HEK293T (cell line): ENCODE results near the gene MN1.

Experiments
- CTCF ChIA-PET: fragments of 350-600 bp; formaldehyde crosslinking; extraction: SDS; loops from one replicate; lab custom pipeline; 2021; ENCODE audit warnings: antibody characterized with exemption, inconsistent platforms; lab: Yijun Ruan, JAX
- POLR2A ChIA-PET: fragments of 350-600 bp; formaldehyde crosslinking; extraction: SDS; loops from one replicate; lab custom pipeline; 2020; ENCODE audit warnings: antibody characterized with exemption, inconsistent platforms; lab: Yijun Ruan, JAX
- DNase-seq: peaks from one replicate; pipeline ENCODE4 v3.0.0; 2012; ENCODE audit warnings: mixed read lengths; ENCODE audit errors: extremely low spot score
- ARNT ChIP-seq: fragments of 450-650 bp; IDR thresholded peaks from 2 replicates; pipeline ENCODE4 v1.6.1; 2017; ENCODE audit warnings: mild to moderate bottlenecking
- BHLHE40 ChIP-seq: fragments of 450-650 bp; IDR thresholded peaks from 2 replicates; pipeline ENCODE4 v1.6.1; 2016; ENCODE audit warnings: mild to moderate bottlenecking, moderate library complexity, borderline replicate concordance
- CTBP1 ChIP-seq: fragments of 450-650 bp; IDR thresholded peaks from 2 replicates; pipeline ENCODE4 v1.6.1; 2016; ENCODE audit warnings: borderline replicate concordance
- ELF4 ChIP-seq: fragments of 450-650 bp; IDR thresholded peaks from 2 replicates; pipeline ENCODE4 v1.6.1; 2017; ENCODE audit warnings: antibody characterized with exemption
- FOXA1 ChIP-seq: fragments of 450-650 bp; IDR thresholded peaks from 2 replicates; pipeline ENCODE4 v1.6.1; 2016; ENCODE audit warnings: mild to moderate bottlenecking
- FOXK2 ChIP-seq: fragments of 450-650 bp; IDR thresholded peaks from 2 replicates; pipeline ENCODE4 v1.6.1; 2016; ENCODE audit warnings: mild to moderate bottlenecking
- FOXM1 ChIP-seq: fragments of 450-650 bp; IDR thresholded peaks from 2 replicates; pipeline ENCODE4 v1.6.1; 2017; ENCODE audit warnings: mild to moderate bottlenecking, borderline replicate concordance
- HDGF ChIP-seq: fragments of 450-650 bp; IDR thresholded peaks from 2 replicates; pipeline ENCODE4 v1.6.1; 2017; ENCODE audit warnings: antibody characterized with exemption, borderline replicate concordance
- L3MBTL2 ChIP-seq: fragments of 450-650 bp; conservative IDR thresholded peaks from 2 replicates; pipeline ENCODE4 v1.6.1; 2016; ENCODE audit warnings: mild to moderate bottlenecking
- LEF1 ChIP-seq: fragments of 450-650 bp; IDR thresholded peaks from 2 replicates; pipeline ENCODE4 v1.6.1; 2017; ENCODE audit warnings: mild to moderate bottlenecking, borderline replicate concordance
- NFRKB ChIP-seq: fragments of 450-650 bp; IDR thresholded peaks from 2 replicates; pipeline ENCODE4 v1.6.1; 2016; ENCODE audit warnings: mild to moderate bottlenecking, moderate library complexity
- PKNOX1 ChIP-seq: fragments of 450-650 bp; IDR thresholded peaks from 2 replicates; pipeline ENCODE4 v1.6.1; 2016
- SP1 ChIP-seq: fragments of 450-650 bp; IDR thresholded peaks from 2 replicates; pipeline ENCODE4 v1.6.1; 2017
- SUZ12 ChIP-seq: fragments of 450-650 bp; IDR thresholded peaks from 2 replicates; pipeline ENCODE4 v1.6.1; 2016; ENCODE audit warnings: mild to moderate bottlenecking
- TARDBP ChIP-seq: fragments of 450-650 bp; IDR thresholded peaks from 2 replicates; pipeline ENCODE4 v1.6.1; 2016
- ZNF384 ChIP-seq: fragments of 450-650 bp; IDR thresholded peaks from 2 replicates; pipeline ENCODE4 v1.6.1; 2016

The MN1 gene

GRCh38 chr22:27729246-27729645 lies 72.3 kb downstream of the MN1 start:
- POLR2A ChIA-PET, result no interaction called here
- TF ChIP-seq FOXA1 (no peak), CTBP1 (no peak), ELF4 (no peak), FOXM1 (no peak), LEF1 (no peak), PKNOX1 (no peak), SUZ12 (no peak), ZNF384 (no peak), SP1 (no peak), HDGF (no peak), TARDBP (no peak), BHLHE40 (no peak), NFRKB (no peak), ARNT (no peak), FOXK2 (no peak), L3MBTL2 (no peak)
- no peak for DNase-seq
- CTCF ChIA-PET, result interaction anchor here (0.6 kb wide), 1 partner anchor 329 kb away, joined by 3 read pairs; no protein-coding TSS in a partner anchor

- ChIA-PET POLR2A (interaction anchor here (1.3 kb wide), 1 partner anchor 64 kb away, joined by 4 read pairs; no protein-coding TSS in a partner anchor), CTCF (no interaction called here)
- TF ChIP-seq BHLHE40, result no peak
- no peak for DNase-seq
Observed at GRCh38 chr22:27727673-27728451, 73.7 kb downstream of the MN1 start.

- CTCF ChIA-PET, result no interaction called here
- DNase-seq, result peak; percentile 46
- 0 out of 2 replicates have a peak, but pooled peaks have one; percentile 13 for TF ChIP-seq L3MBTL2
- no peak for TF ChIP-seq PKNOX1
- POLR2A ChIA-PET, result interaction anchor here (1.2 to 1.3 kb wide), 2 partner anchors 22 to 65 kb away, joined by 4 read pairs; no protein-coding TSS in a partner anchor
Observed at GRCh38 chr22:27726686-27727449, 74.7 kb downstream of the MN1 start.

DNA sequence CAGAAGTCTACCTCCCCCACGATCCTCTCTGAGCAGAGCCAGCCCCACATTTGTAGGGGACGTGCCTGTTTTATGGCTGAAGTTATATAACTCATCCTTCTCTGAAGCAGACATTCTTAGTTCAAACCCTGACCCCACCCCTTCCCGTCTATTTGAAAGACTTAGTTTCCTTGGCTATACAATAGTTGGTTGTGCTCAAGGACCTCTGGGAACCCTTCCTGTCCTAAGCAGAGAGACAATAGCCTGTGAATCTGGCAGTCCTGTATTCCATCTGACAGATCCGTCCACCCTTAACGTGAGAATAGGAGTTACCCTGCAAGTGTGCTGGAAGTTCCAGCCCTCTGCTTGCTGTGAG lies 75.2 kb downstream of the MN1 start:
- no peak for DNase-seq
- TF ChIP-seq ZNF384, result no peak
- no peak for TF ChIP-seq ARNT
- TF ChIP-seq FOXA1, result no peak
- no peak for TF ChIP-seq FOXM1
- no peak for TF ChIP-seq FOXK2
- TF ChIP-seq PKNOX1, result no peak
- no peak for TF ChIP-seq ELF4
- TF ChIP-seq HDGF, result no peak
- TF ChIP-seq L3MBTL2, result no peak
- no peak for TF ChIP-seq CTBP1
- TF ChIP-seq SP1, result no peak
- TF ChIP-seq BHLHE40, result no peak
- no peak for TF ChIP-seq SUZ12
- no peak for TF ChIP-seq NFRKB
- no peak for TF ChIP-seq LEF1
- POLR2A ChIA-PET, result interaction anchor here (1.2 kb wide), 1 partner anchor 22 kb away, joined by 4 read pairs; no protein-coding TSS in a partner anchor
- CTCF ChIA-PET, result no interaction called here

GRCh38 chr22:27725661-27726060 lies 75.9 kb downstream of the MN1 start:
- CTCF ChIA-PET, result no interaction called here
- TF ChIP-seq ELF4 (no peak), FOXA1 (no peak), ZNF384 (no peak), BHLHE40 (no peak), ARNT (no peak)
- DNase-seq, result no peak
- POLR2A ChIA-PET, result interaction anchor here (1.2 kb wide), 1 partner anchor 23 kb away, joined by 4 read pairs; no protein-coding TSS in a partner anchor

GRCh38 chr22:27724709-27725108 lies 76.8 kb downstream of the MN1 start:
- CTCF ChIA-PET, result no interaction called here
- DNase-seq, result no peak
- POLR2A ChIA-PET, result no interaction called here
- no peak for TF ChIP-seq PKNOX1
- no peak for TF ChIP-seq FOXK2
- no peak for TF ChIP-seq ARNT
- no peak for TF ChIP-seq BHLHE40
- no peak for TF ChIP-seq HDGF
- TF ChIP-seq LEF1, result no peak
- no peak for TF ChIP-seq FOXA1
